ENCODE results near the gene VMO1.
A peak's percentile ranks its signal among the peaks of the same experiment; 100 is the strongest.

VMO1 gene

GRCh38 chr17:4800462-4801196, 14.5 kb upstream of the VMO1 start:
- DNase-seq (ENCODE audit: low read depth in 3 of 3): no peak

- no peak for DNase-seq (ENCODE audit: low read depth in 3 of 3)
These were observed 10.4 kb upstream of the VMO1 start for GRCh38 chr17:4796552-4796920.

GRCh38 chr17:4795168-4795567, 9.0 kb upstream of the VMO1 start:
- DNase-seq (ENCODE audit: low read depth in 3 of 3): no peak

- no peak for DNase-seq (ENCODE audit: low read depth in 3 of 3)
These were observed 4.5 kb upstream of the VMO1 start for GRCh38 chr17:4790705-4791088.

DNA sequence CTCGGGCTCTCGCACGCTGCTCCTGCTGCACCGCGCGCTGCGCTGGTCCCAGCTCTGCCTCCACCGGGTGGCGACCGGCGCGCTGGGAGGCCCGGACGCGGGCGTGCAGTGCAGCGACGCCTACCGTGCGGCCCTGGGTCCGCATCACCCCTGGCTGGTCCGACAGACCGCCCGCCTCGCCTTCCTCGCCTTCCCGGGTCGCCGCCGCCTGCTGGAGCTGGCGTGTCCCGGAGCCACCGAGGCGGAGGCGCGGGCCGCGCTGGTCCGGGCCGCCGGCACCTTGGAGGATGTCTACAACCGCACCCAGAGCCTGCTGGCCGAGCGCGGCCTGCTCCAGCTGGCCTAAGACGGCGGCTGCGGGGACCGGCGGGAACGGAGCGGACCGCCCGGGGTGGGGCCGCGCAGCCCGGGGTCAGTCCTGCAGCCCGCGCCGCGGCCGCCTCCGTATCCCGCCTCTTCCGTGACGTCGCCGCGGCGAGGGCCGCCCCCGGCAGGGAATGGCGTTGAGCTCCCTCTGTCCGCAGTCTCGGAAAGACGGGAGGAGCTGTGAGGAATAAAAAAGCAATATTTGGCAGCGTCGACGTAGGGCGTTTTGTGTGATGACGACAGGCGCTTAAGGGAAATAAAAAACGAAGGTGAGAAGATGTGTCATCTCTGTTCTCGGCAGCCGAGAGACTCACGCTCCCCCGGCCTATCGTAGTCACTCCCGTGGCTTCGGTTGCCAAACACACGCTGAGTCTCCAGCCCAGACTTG, 4.0 kb upstream of the VMO1 start:
- DNase-seq (ENCODE audit: low read depth in 3 of 3): peak; percentile 54 to 62 (median 57)

- DNase-seq (ENCODE audit: low read depth in 3 of 3): peak in 1 of 3 experiments; percentile 27
These were observed 3.5 kb upstream of the VMO1 start for GRCh38 chr17:4789701-4789950.

- DNase-seq (ENCODE audit: low read depth in 3 of 3): no peak
These were observed 2.9 kb upstream of the VMO1 start, which contains the start of gene GLTPD2 for GRCh38 chr17:4788807-4789700. Gene GLTPD2 (plus strand): TSS chr17:4788964. CDS start chr17:4789012, 48 bp downstream.

- no peak for DNase-seq (ENCODE audit: low read depth in 3 of 3)
These were observed 2.1 kb upstream of the VMO1 start for GRCh38 chr17:4788159-4788806.

DNA sequence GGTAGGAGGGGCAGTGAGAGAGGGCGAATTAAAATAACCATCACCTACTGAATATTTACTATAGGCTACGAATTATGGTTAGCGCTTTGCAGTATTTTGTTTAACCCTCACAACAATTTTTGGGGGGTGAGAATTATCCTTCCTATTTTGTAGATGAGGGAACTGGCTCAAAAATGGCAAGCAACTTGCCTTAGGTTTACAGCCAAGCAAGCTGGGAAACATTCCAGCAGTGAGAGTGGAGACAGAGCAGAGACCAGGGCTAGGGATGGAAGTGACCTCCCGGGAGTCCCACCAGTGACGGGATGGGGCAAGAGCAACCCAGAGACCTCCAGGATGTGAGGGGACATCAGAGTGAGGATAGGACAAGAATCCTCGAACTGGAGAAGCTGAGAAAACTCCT, 352 bp upstream of the VMO1 start:
- DNase-seq (ENCODE audit: low read depth in 3 of 3): no peak

DNA sequence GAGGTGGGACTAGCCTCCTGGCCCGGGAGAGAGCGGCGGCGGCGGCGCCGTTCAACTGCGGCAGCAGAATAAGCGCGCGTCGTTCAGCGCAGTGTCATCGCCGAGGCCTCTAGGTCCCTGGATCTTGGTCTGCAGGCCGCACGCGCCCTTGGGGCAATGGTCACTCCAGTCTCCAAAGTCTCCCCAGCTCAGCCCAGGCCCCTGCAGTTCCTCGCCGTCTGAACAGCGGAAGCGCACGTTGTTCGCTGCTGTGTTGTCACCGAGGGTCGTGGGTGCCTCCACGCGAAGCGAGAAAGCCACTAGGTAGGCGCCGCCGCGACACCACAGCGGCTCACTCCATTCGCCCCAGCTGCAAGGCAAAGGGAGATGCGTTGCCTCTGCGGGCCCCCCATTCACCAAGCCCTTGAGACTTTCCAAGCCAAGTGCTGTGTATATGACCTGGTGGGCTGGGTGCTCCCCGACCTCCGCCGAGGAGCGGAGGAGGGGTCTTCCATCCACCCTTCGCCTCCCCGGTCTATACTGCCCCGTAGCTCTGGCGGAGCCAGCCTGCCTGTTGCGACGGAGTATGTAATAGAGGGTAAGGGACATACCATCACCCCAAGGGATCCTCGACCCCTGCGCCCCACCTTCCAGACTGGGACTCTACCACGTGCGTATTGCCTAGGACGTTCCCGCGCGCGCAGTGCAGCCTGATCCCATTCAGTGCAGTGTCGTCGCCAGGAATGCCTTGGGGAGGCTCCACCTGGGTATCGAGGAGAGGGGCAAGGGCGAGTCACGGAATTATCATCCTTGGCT, 656 bp downstream of the VMO1 start:
- no peak for DNase-seq (ENCODE audit: low read depth in 3 of 3)

DNA sequence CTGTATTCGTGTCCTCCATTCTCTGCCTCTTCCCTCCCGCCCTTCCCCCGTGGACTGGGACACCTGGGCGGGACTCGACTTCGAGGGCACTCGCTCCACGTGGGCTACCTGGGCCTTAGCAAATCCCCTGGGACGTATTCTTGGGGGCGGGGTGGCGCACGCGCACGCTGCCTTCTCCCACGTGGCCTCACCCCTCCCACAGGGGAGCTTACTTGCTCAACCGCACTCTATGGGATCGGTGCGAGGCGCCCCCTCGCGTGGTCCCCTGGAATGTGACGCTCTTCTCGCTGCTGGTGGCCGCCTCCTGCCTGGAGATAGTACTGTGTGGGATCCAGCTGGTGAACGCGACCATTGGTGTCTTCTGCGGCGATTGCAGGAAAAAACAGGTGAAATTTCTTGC, 3.5 kb downstream of the VMO1 start:
- DNase-seq (ENCODE audit: low read depth in 3 of 3): no peak

DNA sequence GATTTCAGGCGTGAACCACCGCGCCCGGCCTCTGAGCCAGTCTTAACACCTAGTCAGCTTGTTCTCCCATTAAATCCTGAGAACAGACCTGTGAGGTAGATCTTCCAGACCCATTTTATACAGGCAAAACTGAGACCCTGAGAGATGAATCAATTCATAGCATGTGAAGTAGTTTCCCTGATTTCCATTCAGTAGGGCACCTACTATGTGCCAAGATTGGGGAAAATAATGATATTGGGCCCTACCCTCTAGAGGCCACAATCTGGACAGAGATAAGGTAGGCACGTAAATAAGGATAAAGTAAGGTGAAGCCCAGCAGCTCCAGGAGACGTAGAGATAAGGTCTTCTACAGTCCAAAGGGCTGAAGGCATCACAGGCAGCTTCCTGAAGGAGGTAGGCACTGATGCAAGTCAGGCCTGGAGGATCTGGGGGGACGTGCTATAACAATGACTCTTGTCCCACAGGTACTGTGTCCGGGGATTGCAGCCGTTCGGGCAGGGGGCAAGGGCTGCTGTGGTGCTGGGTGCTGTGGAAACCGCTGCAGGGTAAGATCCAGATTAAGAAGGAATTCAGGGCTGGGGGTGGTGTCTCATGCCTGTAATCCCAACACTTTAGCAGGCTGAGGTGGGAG, 5.7 kb downstream of the VMO1 start:
- no peak for DNase-seq (ENCODE audit: low read depth in 3 of 3)

- no peak for DNase-seq (ENCODE audit: low read depth in 3 of 3)
These were observed 8.0 kb downstream of the VMO1 start for GRCh38 chr17:4777969-4778760.

- no peak for DNase-seq (ENCODE audit: low read depth in 3 of 3)
These were observed 13.9 kb downstream of the VMO1 start for GRCh38 chr17:4772235-4772613.

DNA sequence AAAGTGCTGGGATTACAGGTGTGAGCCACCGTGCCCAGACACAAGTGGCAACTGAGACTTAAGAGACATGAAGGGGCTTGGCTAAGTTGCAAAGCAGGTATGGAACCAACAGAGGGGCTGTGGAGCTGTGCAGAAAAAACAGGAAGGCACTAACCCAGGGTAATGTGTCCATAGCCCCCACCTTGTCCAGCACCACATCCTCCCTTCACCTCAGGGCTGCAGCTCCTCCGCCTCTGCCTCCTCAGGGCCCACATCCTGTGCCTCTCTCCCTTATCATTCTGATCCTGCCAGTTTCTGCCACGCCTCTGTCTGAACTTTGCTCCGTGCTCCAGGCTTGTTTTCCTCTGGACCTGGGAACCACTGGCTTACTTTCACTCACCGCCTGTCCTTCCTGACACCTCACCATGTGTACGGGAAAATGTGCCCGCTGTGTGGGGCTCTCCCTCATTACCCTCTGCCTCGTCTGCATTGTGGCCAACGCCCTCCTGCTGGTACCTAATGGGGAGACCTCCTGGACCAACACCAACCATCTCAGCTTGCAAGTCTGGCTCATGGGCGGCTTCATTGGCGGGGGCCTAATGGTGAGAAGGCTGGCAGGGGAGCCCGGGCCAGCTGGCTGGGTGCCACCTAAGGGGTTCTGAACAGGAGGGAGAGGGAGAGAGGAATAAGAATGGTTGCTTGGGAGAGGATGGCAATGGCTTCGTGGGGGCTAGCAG, 14.5 kb downstream of the VMO1 start, which contains the start of gene TM4SF5:
Gene TM4SF5, plus strand, starts transcription at position 368 of the 716 bp plus-strand sequence. Its CDS starts 37 bp downstream, at position 405.
- DNase-seq (ENCODE audit: low read depth in 3 of 3): no peak

DNA sequence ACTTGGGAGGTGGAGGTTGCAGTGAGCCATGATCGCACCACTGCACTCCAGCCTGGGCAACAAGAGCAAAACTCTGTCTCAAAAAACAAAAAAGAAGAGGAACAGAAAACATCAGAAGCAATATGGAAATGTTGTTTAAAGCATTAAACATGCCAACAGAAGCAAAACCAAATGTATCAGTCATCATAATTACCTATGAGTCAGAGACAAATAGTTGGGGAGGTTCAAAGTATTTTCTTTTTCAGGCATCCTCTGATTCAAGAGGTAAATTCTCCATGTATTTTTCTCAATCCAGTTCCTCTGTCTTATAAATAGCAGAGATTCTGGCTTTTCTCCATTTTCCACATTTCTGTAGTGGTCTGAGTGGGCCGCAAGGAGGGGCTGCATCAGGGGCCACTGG, 16.5 kb downstream of the VMO1 start:
- no peak for DNase-seq (ENCODE audit: low read depth in 3 of 3)

DNA sequence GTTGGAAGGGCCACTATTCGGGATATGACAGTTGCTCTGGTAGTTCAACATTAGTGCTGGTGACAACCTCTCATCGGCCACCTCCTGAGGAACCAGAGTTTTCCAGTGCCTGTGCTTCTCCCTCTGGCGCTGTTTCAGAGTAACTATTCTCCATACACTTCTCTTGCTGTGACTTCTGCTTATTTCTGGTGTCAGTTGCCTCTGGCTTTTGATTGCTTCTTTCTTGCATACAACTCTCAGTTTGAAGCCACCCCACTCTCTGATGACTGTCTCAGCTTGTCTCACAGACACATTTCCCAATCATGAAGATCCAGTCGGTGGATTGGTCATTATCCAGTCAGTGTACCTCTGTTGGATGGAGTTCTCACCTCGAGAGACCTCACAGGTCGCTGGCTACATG, 17.9 kb downstream of the VMO1 start:
- no peak for DNase-seq (ENCODE audit: low read depth in 3 of 3)

- DNase-seq (ENCODE audit: low read depth in 3 of 3): no peak
These were observed 19.4 kb downstream of the VMO1 start for GRCh38 chr17:4766723-4767122.

DNA sequence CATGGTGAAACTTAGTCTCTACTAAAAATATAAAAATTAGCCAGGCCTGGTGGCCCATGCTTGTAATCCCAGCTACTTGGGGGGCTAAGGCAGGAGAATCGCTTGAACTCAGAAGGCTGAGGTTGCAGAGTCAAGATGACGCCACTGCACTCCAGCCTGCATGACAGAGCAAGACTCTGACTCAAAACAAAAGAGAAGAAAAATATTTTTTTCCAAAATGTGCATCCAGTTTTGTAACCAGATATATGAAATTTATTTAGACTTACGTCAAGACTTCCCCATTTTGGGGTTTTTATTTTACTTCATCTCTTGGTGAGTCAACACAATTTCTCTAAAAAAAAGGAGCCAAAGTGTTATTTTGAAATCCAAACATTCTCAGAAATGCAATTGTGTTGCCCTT, 20.0 kb downstream of the VMO1 start:
- DNase-seq (ENCODE audit: low read depth in 3 of 3): no peak

Data from stimulated activated CD4-positive, alpha-beta T cell treated with anti-CD3 and anti-CD28 coated beads, TNF-alpha, amount 100 ng/mL, for 4 hours (primary cell).